ENCODE measurements around the gene ZFYVE28. TPM values are rescaled to one million over a fixed set of nuclear protein-coding genes. Genes with fewer than 3 reads are reported as not detected.
"Not testable (repeated sequence)": the region's sequence is repeated elsewhere in the genome, so short reads cannot be mapped to it uniquely, and the experiment has no call there.

The ZFYVE28 gene
- total RNA-seq, 1 donor from 2014 or later: 6.3 TPM

DNA sequence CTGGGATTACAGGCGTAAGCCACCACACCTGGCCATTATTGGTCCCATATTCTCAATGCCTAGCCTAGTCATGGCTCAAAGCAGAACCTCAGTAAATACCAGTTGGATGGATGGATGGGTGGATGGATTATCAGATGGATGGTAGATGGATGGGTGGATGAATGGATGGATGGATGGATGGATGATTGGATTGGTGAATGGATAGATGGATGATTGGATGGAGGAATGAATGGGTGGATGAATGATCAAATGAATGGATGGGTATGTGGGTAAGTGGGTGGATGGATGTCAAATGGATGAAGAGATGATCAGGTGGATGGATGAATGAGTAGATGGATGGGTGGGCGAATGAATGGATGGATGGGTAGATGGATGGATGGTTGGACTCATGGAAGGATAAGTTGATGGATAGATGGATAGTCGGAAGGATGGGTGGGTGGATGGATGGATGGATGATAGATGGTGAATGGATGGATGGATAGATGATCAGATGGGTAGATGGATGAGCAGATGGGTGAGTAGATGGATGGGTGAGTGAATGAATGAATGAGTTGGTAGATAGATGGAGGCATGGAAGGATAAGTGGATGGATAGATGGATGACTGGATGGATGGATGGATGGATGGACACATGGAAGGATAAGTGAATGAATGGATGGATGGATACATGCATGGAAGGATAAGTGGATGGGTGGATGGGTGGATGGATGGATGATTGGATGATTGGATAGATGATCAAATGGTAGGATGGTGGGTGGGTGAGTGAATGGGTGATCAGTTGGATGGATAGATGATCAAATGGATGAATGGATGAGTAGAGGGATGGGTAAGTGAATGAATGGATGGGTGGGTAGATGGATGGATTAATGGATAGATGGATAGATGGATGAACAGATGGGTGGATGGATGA lies 28.5 kb upstream of the ZFYVE28 start:
- no peak for DNase-seq (ENCODE audit: low spot score)

DNA sequence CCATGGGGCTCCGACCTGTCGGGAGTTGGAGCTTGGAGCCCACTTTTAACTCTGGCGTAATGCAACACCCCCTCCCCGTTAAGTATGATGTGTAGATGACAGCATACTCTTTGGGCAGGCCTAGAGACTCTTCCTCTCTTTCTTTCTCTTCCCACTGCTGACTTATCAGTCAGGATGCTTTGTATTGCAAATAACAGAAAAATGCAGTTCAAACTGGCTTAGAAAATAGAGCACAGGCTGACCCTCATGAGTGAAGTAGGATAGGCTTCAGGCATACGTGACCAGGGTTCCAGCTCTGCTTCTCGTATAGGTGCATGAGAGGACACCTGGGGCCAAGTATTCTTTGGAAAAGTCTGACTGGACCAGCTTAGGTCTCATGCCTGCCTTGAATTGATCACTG lies 27.1 kb upstream of the ZFYVE28 start:
- DNase-seq (ENCODE audit: low spot score): no peak

DNA sequence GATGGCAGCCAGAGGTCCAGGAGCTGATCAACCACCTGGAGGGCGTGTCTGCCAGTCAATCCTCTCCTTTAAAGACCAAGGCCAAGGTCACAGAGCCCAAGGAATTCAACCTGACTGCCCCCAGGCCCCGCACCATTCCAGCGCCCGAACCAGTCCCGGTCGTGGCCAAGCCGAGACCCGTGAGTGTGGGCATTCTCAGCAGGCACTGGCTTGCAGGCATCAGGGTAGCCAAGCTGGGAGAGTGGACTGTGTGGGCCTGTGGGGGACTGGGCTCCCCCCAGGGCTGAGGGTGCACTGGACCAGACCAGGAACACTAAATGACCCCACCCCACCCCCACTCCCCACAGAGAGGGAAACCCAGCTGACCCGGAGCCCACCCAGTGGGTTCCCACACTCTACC lies 26.7 kb upstream of the ZFYVE28 start:
- DNase-seq (ENCODE audit: low spot score): no peak

GRCh38 chr4:2443956-2444740 lies 25.7 kb upstream of the ZFYVE28 start:
- DNase-seq (ENCODE audit: low spot score): no peak

GRCh38 chr4:2443061-2443730 lies 24.8 kb upstream of the ZFYVE28 start:
- no peak for DNase-seq (ENCODE audit: low spot score)

GRCh38 chr4:2442175-2442993 lies 23.9 kb upstream of the ZFYVE28 start:
- no peak for DNase-seq (ENCODE audit: low spot score)

- no peak for DNase-seq (ENCODE audit: low spot score)
These were observed 23.1 kb upstream of the ZFYVE28 start for GRCh38 chr4:2441393-2442174.

DNA sequence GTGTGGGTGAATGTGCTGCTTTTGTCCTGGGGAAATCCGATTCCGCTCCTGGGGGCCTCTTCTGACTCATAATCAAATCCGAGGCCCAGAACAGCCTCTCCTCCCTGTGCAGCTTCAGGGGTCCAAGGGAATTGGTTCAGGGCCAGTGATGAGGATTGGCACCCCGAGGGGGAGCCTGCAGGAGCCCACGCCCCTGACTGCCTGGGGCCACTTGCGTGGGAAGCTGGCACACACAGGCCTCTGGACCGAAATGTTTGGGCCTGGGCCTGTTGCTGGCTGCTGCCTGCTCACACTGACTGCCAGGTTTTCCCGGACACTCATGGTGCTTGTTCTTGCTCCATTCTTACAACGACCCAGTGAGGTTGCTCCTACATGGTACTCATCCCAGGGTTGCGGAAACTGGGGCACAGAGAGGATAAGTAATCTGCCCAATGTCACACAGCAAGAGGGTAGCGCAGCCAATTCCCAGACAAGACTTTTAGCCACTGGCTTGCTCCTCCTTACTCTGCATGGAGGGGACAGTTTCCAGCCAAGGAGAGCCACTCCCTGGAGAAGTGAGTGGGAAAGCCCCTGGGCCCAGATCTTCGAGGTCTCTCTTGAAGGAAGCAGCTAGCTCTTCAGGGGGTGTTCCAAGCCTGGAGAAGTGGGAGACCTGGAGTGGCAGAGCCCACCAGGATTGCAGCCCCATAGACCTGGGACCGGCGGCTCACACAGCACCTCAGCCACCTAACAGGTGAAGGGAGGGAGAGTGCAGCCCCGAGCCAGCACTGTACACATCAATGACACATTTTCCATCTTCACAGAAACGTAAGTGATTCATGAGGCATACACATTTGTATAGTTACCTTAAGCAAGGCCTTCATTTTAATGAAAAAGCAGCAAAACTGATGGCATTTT lies 20.6 kb upstream of the ZFYVE28 start:
- no peak for DNase-seq (ENCODE audit: low spot score)

- DNase-seq (ENCODE audit: low spot score): no peak
These were observed 19.2 kb upstream of the ZFYVE28 start for GRCh38 chr4:2437475-2438215.

DNA sequence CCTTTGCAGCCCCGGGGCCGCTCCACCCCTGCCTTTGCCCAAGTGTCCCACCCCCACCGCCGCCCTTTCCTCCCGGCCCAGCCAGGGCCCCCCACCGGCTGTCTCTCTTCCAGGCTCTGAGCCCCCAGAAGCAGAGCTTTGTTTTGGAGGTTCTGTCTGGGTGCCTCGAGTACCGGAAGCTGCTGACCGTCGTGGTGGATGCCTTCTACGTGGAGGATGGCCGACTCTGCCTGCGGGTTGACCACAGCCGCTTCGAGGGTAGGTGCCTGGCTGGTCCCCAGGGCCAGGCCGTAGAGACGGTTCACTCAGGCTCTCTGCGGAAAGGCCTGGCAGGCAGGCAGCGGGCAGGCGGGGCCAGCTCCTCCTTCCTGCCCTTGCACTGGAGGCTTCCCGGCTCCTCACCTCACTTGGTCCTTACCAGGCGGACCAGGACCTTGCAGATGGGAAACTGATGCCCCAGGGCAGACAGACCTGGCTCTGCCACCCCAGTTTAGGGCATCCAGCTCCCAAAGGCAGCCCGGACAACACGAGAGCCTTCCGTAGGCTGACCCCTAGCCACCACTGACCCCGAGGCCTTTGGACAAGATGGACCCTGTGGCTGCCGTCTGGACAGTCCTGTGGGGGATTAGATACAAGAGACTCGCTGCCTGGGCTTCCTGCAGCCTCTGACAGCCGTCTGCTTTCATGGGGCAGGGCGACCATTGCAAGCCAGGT lies 18.5 kb upstream of the ZFYVE28 start:
- DNase-seq (ENCODE audit: low spot score): no peak

DNA sequence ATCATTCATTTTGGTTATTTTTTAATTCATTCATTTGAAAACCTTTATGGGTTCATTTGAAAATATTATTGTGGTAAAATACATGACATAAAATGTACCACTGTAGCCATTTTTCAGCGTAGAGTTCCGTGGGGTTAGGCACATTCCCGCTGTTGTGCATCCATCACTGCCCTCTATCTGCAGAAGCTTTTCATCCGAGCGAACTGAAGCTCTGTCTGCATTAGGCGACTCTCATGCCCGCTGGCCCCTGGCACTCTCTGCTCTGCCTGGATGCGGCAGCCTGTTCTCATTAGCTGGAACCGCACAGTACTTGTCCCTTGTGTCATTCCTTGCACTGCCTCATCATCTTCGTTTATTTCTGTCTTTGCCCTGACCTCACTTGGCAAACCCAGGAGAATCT lies 17.9 kb upstream of the ZFYVE28 start:
- DNase-seq (ENCODE audit: low spot score): no peak

DNA sequence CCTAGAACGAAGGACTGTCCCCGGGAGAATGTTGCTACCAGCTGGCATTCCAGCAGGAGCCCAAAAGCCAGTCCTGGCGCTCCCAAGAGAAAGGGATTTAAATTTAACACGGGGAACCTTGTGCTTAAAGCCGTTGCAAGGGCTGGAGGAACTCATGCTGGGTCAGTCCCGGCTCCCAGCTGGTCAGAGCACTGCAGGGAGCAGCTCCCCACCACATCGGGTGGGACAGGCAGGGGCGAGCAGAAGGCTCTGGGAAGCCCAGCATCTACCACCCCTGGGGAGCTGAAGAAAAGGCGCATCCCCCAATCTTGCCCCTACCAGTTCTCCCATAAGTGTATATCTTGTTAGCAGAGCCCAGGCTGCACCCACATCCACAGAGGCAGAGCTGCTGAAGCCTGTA lies 16.0 kb upstream of the ZFYVE28 start:
- DNase-seq (ENCODE audit: low spot score): no peak

DNA sequence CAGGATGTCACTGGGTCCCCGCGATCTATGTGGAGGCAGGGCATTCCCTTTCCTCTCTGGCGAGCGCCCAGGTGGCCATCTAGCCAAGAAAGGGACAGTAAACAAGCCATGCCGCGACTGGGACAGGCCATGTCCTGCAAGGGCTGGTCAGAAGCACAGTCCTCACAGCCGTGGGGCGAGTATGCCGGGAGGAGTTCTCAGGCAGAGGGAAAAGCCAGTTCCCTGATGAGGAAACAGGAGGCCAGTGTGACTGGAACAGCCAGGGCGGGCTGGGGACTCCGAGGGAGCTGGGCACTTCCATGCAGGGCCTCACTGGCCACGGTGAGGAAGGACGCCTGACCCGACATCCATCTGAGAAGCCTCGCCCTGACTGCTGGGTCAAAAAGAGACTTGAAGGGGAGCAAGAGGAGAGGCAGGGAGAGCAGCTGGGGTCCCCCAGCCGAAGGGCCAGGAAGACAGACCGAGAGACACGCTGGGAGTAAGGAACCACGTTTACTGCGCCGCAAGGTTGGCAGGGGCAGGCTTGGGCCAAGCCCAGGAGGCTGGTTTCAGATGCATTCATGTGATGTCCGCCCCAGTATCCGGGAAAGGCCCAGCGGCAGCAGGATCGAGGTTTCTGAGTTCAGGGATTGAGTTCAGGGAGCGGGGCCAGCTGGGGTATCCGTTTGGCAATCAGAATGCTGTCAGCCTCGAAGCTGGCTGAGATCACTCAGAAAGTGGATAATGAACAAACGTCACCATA lies 15.3 kb upstream of the ZFYVE28 start:
- DNase-seq (ENCODE audit: low spot score): no peak

DNA sequence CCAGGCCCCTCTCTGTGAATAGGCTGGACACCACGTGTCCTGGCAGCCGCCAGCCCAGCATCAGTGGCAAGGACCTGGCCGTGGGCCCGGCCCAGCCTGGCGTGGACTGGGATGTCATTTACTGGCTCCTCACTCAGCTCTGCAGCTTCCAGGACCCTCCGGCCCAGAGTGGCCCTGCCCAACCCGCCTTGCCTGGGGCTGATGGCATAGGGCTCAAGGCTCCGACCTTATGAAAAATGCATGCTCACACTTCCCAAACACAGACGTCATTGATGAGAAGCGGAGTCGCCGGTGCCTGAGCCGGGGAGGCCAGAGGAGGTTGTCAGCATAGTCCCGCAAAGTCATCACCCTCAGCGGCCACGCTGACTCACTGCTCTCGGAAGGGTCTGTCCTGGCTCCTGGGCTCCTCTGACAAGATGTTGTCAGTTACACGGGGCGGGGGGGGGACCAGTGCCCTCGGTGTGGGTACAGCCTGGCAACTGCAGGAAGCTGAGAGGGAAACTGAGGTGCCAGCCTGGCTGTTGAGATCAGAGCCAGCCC lies 14.6 kb upstream of the ZFYVE28 start:
- no peak for DNase-seq (ENCODE audit: low spot score)

GRCh38 chr4:2432004-2432403 lies 13.6 kb upstream of the ZFYVE28 start:
- no peak for DNase-seq (ENCODE audit: low spot score)

- DNase-seq (ENCODE audit: low spot score): not testable (repeated sequence)
These were observed 11.7 kb upstream of the ZFYVE28 start for GRCh38 chr4:2429945-2430757.
